HG02642 (cell line): ENCODE measurements around the gene KAT6B.
A peak's percentile ranks its signal among the peaks of the same experiment; 100 is the strongest.

Source experiments
- ATAC-seq: cut with Tn5 transposase; IDR thresholded peaks from one replicate; pipeline ENCODE4 v1.9.1; 2021; ENCODE audit warnings: mild to moderate bottlenecking; ENCODE audit not compliant: unreplicated experiment, poor library complexity

KAT6B gene

DNA sequence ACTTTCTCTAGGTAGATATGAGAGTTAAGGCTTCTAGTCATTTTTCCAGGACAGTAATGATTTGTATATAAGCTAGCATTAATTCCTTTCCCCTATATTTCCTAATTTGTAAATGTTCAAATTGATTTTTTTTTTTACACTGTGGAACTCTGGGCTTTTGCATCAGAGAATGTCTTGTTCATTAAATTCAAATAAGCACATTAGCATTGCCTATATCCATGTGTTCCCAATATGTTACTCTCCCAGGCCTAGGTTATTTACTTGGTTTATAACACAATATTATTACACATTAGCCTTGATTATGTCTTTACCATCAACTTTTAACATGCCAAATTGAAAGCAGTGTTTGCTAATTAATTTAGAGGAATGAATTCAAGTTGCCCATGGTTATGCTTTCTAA is 201.6 kb downstream of the KAT6B start:
- no peak for ATAC-seq

- no peak for ATAC-seq
Measured at GRCh38 chr10:75028748-75029147, 202.3 kb downstream of the KAT6B start.

- ATAC-seq, result no peak
Measured at GRCh38 chr10:75029420-75029819, 203.0 kb downstream of the KAT6B start.

DNA sequence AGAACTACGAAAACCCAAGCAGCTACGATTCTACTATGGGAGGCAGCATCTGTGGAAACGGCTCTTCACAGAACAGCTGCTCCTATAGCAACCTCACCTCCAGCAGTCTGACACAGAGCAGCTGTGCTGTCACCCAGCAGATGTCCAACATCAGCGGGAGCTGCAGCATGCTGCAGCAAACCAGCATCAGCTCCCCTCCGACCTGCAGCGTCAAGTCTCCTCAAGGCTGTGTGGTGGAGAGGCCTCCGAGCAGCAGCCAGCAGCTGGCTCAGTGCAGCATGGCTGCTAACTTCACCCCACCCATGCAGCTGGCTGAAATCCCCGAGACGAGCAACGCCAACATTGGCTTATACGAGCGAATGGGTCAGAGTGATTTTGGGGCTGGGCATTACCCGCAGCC is 203.5 kb downstream of the KAT6B start:
- no peak for ATAC-seq

DNA sequence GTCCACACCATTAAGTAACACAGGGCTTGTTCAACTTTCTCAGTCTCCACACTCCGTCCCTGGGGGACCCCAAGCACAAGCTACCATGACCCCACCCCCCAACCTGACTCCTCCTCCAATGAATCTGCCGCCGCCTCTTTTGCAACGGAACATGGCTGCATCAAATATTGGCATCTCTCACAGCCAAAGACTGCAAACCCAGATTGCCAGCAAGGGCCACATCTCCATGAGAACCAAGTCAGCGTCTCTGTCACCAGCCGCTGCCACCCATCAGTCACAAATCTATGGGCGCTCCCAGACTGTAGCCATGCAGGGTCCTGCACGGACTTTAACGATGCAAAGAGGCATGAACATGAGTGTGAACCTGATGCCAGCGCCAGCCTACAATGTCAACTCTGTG is 204.0 kb downstream of the KAT6B start:
- no peak for ATAC-seq

- no peak for ATAC-seq
Measured at GRCh38 chr10:75032119-75032518, 205.7 kb downstream of the KAT6B start.

DNA sequence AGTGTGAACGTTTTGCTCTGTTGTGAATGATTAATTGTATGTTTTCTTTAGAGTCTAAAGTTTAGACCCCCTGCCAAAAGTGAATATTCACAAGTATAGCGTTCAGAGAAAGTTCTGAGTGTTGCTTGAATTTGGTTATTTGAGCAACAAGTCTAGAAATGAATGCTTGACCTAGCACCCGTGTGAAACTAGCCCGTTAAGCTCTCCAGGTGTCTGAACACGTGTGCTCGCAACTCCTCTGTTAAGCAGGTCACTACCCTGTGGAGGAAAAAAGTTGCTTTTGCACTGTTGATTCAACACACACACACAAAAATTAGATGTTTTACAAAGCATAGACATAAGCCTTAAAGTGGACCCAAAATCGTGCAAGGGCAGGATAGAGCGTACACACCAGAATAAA is 206.4 kb downstream of the KAT6B start:
- ATAC-seq, result no peak

- ATAC-seq, result no peak
Measured at GRCh38 chr10:75033399-75034130, 207.2 kb downstream of the KAT6B start.

DNA sequence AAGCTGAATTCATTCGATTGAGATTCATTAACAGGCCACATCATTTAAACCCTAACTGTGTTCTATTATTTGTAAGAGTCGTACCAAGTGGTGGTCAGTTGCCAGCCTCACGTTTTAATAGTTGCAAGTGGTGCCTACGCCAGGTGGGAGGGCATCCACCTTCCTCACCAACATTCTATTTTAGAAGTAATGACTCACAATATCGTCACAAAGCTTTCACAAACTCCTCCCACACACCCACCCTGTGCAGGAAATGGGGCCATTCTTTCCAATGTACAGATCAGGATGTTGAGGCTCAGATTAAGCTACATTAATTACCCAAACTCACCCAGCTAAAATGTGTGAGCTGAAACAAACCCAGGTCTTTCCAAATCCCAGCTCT is 207.7 kb downstream of the KAT6B start:
- no peak for ATAC-seq

- ATAC-seq, result no peak
Measured at GRCh38 chr10:75034714-75035258, 208.4 kb downstream of the KAT6B start.

DNA sequence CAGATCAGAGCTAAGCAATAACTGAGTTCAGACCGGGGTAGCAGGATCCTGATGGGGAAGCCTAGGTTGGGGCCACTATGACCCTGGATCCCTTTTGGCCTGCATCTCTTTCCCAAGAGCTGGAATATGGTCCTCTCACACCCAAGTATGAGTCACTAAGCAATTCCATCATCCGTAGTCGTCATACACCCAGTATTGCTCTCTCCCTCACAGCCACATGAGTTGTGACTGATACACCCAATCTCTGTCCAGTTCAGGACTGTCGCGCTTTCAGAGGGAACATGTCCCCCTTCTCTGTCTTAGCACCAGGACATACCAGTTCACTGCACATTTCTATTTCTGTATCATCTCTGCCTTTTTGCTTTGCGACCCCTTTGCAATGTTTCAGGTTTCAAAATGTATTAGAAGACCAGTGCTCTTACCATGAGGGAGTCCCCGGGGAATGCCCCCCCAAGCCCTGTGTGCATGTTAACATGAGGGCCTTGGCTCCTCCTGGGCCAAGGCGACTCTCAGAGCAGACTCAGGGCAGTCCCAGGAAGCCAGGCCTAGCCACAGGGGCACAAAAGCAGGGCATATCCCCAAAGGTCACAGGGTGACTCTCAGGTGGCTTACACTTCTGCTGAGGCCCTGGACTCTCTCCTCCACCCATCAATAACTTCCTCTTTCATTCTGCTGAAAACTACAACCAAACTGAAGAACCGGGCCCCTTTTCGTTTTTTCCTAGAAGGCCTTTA is 209.7 kb downstream of the KAT6B start:
- ATAC-seq, result peak; percentile 50

GRCh38 chr10:75037171-75038153 is 211.1 kb downstream of the KAT6B start:
- ATAC-seq, result no peak

DNA sequence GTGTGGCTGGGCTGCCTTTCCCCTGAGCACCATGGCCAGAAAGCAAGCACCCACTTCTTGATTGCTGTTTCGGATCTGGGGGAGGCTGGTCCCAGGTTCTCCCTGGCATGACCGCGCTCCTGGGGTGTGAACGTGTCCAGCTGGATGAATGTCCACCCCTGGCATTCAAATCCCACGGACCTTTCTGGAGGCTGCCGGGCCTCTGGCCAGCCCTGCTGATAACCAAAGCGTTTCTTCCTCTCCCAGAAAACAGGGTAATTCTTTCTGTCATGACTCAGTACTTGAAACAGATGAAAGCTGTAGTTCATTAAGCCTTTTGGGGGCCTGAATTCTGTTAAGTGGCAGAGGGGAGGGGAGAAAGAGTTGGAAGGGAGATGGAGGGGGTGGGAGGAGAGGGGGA is 211.9 kb downstream of the KAT6B start:
- no peak for ATAC-seq

GRCh38 chr10:75040576-75040975 is 214.2 kb downstream of the KAT6B start:
- ATAC-seq, result no peak

GRCh38 chr10:75042292-75042974 is 216.0 kb downstream of the KAT6B start:
- ATAC-seq, result no peak

DNA sequence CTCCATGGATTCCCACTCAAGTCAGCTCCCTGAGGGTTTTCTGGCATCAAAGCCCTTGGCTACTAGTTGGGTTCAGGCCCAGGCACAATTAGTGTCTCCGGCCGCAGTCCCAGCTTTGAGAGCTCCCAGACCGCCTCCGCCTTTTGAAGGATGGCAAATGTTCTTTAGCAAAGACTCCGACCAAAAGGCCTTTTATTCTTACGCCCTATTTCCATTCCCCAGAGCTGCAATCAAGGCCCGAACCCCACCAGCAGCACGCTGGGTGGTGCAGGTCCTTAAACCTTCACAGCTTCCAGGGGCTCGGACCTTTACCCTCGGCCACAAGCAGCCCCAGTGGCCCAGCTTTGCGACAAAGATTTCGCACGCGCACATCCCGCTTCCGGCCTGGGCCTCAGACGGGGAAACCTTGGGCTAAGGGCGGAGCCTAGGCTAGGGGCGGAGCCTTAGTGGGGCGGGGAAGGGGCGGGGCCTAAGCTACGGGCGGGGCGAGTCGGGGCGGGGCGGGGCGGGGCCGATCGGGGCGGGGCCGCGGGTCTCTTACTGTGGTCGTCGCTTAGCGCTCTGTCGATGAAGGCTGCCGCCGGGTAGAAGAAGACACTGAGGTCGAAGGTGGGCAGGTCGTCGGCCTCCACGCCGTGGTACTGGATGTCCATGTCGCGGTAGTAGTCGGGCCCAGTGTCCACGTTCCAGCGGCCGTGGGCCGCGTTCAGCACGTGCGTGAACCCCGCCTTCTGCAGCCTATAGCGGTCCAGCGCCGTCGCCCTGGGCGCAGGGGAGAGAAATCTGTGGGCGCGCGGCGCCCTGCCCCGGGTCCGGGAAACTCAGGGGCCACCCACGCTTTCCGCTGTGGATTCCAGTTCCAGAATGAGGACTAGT is 217.1 kb downstream of the KAT6B start:
- no peak for ATAC-seq

DNA sequence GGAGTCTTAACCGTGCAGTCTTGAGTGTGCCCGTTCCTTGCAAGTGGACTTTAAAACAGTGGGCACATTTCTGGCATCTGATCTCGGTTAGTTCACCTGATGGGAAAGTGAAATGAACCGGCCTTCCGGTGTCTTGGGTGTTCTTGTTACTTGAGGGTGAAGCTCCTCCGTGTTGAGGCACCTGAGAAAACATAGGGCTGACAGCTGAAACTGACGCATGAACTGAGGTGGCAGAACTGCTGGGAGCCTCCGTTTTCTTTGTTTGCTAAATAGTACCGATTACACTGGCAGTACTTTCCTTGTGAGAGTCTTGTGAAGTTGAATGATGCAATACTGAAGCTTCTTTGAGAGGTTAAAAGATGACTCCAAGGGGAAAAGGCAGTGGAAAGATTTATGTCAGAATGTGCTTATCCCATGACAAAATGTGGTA is 222.3 kb downstream of the KAT6B start:
- ATAC-seq, result no peak

DNA sequence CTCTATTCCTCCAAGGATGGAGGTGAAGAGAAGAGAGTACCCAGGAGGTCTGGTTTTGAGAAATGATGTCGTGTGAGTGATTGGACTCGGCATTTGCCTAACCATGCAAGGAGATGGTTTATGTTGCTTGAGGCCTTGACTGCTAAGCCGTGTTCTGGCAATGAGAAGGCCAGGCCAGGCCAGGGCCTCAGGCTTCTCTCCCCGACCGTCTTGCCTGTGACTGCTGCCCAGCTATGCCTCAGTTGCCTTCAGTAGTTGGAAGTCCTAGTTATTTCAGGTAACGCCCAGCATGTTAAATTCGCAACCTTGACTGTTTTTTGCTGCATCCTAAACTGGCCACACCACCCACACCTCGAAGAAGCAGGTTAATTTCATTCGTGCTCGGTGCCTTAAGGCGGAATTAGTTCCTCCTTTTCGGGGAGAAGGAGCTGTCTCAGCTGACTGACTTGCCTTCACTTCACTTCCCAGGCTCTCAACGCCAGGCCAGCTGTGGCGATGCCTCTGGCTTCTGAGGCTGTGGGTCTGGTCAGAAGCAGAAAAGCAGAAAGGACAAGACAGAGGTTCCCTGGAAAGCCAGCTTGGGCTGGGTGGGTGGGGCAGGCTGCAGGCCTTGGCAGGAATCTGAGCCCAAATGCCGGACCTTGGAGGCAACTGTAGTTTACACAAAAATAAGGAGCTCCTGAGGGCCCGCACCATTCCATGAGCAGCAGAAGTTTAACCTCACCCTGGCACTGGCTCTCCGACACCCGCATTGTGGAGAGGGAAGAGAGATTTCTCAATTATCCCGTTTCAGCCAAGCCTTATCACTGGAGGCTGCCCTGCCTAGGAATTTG is 223.1 kb downstream of the KAT6B start:
- ATAC-seq, result no peak
